ENCODE results near the gene LRIF1.
"Not testable (repeated sequence)": the region's sequence is repeated elsewhere in the genome, so short reads cannot be mapped to it uniquely, and the experiment has no call there.

LRIF1 gene
- total RNA-seq, result 9.5 to 33.2 (median 23.7) reads per million in 4 donors

DNA sequence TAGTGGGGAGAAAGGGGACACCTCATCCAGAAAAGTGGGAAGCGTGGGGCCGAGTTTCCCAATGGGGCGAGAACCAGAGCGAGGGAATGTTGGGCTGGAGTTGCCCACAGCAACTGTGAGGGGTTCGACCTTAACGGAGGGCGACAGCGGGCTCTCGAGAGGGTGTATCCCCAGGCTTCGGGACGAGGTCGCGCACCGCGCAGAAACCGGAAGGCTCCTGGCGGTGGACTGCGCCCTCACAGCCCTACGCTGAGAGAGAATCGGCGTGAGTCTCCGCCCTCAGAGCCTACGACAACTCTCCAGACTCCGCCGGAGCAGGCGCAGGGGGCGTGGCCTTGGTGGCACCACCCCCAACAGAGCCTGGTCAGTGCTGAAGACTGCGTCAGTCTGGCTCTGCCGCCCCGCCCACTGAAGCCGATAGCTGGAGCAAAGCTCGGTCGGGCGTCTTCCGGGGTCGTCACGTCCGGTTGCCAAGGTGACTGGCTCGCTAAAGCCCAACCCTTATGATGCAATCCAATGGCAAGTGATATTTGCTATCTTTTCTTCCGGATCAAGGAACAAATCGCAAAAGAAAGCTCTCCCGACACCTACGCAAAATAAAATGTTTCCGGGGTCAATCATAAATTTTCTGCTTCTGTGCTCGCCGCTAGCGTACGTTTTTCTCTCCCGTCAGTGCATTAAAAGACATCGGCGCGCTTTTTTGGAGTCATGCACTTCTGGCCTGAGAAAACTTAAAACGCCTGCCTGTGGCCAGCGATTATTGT, at the start of gene LRIF1:
LRIF1 (minus strand) TSS at position 232 of the 764 bp plus-strand sequence. CDS start 234 bp downstream, outside the sequence.
- DNase-seq, result peak; percentile 100

GRCh38 chr1:111008031-111008430, 44.3 kb upstream of the LRIF1 start:
- no peak for DNase-seq

GRCh38 chr1:111006556-111006955, 42.8 kb upstream of the LRIF1 start:
- DNase-seq, result no peak

DNA sequence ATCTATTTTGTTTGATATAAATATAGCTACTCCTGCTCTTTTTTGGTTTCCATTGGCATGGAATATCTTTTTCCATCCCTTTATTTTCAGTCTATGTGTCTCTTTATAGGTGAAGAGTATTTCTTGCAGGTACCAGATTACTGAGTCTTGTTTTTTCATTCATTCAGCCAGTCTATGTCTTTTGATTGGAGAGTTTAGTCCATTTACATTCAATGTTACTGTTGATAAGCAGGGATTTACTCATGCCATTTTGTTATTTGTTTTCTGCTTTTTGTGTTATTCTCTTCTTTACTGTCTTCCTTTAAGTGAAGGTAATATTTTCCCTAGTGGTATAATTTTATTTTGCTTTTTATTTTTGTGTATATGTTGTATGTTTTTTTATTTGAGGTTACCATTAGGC, 35.9 kb upstream of the LRIF1 start:
- not testable (repeated sequence) for DNase-seq

DNA sequence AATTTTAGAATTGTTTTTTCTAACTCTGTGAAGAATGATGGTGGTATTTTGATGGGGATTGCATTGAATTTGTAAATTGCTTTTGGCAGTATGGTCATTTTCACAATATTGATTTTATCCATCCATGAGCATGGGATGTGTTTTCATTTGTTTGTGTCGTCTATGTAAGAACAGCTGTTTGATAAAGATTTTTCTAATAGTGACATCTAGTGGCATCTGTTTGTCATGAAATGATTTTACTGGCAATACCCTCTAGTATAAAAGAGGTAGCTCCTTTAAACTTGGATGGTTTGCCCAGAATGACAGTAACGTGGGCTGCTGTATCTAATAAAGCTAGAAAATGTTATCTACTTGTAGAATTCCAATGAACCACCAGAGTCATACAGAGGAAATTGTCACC, 28.6 kb upstream of the LRIF1 start:
- DNase-seq, result peak in 1 of 5 donors; percentile 47

DNA sequence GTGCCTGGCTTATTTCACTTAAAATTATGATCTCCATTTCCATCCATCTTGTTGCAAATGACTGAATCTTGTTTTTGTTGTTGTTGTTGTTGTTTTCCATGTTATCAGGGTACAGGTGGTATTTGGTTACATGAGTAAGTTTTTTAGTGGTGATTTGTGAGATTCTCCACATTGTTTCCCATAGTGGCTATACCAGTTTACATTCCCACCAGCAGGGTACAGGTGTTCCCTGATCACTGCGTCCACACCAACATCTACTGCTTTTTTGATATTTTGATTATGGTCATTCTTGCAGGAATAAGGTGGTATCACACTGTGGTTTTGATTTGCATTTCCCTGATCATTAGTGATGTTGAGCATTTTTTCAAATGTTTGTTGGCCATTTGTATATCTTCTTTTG, 27.6 kb upstream of the LRIF1 start:
- DNase-seq, result not testable (repeated sequence)

- DNase-seq, result no peak
Measured at GRCh38 chr1:110990541-110990940, 26.8 kb upstream of the LRIF1 start.

DNA sequence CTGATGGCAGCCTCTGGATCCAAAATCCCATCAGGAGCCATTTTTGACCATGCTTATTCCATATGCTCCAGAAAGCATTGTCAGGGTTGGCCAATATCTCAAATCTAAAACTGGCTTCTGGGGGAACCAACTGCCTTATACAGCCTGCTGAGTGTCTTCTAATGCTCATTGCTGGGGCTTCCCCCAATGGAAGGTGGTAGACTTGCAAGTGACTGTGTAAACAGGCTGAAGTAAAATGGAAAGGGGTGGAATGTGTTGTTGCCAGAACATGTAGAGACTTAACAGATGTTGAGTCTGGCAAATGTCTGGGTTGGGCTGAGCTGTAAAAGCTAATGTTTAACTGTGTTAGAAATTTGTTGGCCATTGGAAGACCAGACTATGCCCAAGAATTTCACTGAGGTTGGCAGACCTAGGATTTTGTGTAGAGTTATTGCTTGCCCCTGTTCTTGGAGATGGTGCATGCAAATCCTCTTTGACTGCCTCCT, 22.7 kb upstream of the LRIF1 start:
- DNase-seq, result no peak

GRCh38 chr1:110982320-110982719, 18.6 kb upstream of the LRIF1 start:
- peak in 1 of 5 donors; percentile 68 for DNase-seq

GRCh38 chr1:110979154-110979553, 15.4 kb upstream of the LRIF1 start:
- DNase-seq, result no peak

GRCh38 chr1:110976089-110976488, 12.4 kb upstream of the LRIF1 start:
- DNase-seq, result no peak

DNA sequence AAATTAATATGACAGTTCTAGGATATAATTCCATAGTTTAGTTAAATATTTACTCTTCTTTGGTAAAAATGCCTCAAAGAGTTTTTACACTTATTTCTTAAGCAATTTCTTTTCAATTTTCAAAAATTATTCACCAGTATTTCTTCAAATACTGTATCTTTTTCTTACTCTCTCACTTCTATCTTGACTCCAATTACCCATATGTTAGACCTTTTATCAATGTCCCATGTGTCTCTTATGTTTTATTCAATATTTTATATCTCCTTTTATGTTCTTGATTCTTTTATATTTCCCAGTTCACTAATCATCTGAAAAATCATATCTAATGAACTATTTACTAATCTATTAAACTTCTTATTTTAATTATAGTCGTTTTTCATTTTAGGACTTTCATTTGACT, 11.5 kb upstream of the LRIF1 start:
- no peak for DNase-seq

- DNase-seq, result no peak
Measured at GRCh38 chr1:110967256-110967655, 3.5 kb upstream of the LRIF1 start.

DNA sequence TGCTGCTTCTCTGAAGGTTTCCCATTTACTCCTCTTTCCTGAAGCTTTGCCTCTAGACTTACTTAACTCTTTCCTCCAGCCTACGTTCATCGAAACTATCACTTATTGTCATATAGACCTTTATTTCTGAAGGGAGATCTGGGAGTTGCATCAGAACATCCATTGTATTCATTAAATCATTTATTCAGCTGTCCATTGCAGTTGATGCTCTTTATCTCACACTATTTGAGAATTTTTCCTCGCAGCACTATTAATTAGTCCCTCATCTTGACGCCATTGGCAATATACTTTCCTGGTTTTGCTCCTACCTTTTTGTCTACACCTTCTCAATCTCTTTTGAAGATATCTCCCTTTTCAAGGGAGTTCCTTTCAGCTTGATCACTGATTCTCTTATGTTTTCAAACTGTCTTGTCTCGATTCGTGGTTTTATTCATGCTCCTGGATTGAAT, 757 bp upstream of the LRIF1 start:
- no peak for DNase-seq

DNA sequence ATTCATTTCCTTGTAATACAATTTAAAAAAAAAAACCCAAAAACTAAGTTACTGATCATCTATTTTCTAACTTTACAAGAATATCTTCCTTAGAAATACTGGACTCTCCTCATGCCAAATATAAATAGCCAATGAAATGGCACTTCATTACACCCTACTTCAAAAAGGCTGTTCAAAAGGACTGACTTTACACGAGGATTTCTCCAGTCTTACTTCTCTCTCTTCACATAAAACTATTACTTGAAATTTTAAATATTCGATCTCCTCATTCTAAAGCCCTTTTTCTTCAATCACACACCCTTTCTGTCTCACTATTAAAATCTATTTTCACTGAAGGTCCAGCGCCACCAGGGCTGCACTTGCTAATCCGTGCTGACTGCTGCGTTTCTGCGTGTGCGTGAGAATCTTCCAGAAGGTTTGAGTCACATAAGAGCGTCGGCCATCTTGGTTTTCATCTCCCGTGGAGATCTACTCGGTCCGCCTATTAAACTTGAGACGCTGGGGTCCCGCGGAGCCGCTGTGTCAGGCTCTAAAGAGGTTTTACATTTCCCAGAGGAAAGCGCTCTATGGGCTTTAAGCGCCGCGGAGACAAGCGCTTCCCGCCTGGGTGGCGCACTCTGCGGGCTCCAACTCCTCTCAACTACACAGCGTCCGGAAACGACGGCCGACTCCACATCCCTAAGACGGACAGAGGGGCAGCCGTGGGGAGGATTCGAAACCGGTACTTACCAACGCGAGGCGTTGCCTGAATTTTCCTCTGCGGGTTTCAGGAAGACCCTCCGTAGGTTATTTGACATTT, 631 bp downstream of the LRIF1 start:
- DNase-seq, result peak; percentile 16 to 84 (median 37)

- DNase-seq, result no peak
Measured at GRCh38 chr1:110961902-110962301, 1.8 kb downstream of the LRIF1 start.

- DNase-seq, result no peak
Measured at GRCh38 chr1:110960777-110961420, 2.8 kb downstream of the LRIF1 start.

GRCh38 chr1:110957798-110958197, 5.9 kb downstream of the LRIF1 start:
- no peak for DNase-seq

DNA sequence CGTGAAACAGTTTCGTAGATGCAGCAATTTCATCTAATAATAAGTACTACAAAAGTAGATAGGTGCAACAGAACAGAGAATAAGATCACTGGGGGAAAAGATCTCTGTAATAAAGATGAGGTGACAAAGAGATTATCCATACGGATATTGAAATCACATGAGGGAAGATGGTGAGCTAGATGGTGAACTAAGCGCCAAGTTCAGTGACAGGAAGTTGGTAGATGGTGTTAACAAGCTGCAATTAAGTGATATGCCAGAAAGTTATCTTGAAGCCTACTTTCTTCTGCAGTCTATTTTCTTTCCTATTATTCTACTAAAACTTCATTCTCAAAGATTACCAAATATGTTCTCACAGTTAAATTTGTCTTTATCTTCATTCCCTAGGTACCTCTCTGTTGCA, 7.1 kb downstream of the LRIF1 start:
- no peak for DNase-seq

- no peak for DNase-seq
Measured at GRCh38 chr1:110953031-110953430, 10.7 kb downstream of the LRIF1 start.

DNA sequence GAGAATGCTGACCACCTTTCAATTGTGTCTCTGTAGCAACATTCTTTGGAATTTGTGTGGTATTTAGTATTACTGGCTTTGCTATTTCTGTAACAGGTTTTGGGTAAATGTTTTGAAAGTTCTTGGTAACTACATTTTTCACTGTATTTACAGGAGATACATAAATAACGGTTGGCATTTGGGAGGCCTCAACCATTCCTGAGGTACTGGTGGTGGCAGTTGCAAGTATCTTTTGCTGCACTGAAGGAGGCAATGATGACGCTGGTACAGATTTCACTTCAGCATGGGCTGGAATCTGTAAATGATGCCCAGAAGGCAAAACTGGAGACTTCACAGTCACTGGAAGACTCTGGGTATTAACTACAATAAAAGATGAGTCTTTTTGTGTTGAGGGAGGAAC, 11.7 kb downstream of the LRIF1 start:
- DNase-seq, result no peak

DNA sequence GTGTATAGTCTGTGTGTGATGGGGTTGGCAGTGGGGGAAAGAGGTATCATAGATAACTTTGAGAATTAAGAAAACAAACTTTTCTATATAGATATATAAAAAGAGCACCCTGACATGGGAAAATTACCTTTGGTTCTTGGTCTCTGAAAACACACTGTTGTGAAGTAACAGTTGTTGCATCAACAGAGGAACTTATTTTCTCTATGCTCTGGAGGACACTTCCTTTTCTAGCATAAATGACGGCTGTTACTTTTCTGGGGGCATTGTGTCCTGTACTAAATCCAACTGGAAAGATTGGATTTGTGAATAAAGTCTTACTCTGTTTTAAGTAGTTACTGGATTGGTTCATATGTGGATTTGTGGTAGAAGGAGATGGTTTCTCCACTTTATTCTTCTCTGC, 12.6 kb downstream of the LRIF1 start:
- DNase-seq, result no peak

Measured in T-helper 1 cell (primary cell).